GM19023 (cell line): ENCODE measurements around the gene ENAH.

Source experiments
- ATAC-seq: cut with Tn5 transposase; IDR thresholded peaks from one replicate; pipeline ENCODE4 v1.9.1; 2021; ENCODE audit warnings: mild to moderate bottlenecking, moderate library complexity; ENCODE audit not compliant: unreplicated experiment

Gene ENAH

GRCh38 chr1:225445639-225446594 lies 207.0 kb downstream of the ENAH start:
- ATAC-seq = no peak

- ATAC-seq = no peak
These were observed 210.8 kb downstream of the ENAH start for GRCh38 chr1:225442123-225442505.

GRCh38 chr1:225441314-225442122 lies 211.4 kb downstream of the ENAH start:
- ATAC-seq = peak; percentile 39

- ATAC-seq = no peak
These were observed 212.3 kb downstream of the ENAH start for GRCh38 chr1:225440380-225441221.

- no peak for ATAC-seq
These were observed 215.0 kb downstream of the ENAH start for GRCh38 chr1:225437710-225438437.
